ENCODE measurements around the gene PLOD3.
A peak's percentile ranks its signal among the peaks of the same experiment; 100 is the strongest.

PLOD3 gene

DNA sequence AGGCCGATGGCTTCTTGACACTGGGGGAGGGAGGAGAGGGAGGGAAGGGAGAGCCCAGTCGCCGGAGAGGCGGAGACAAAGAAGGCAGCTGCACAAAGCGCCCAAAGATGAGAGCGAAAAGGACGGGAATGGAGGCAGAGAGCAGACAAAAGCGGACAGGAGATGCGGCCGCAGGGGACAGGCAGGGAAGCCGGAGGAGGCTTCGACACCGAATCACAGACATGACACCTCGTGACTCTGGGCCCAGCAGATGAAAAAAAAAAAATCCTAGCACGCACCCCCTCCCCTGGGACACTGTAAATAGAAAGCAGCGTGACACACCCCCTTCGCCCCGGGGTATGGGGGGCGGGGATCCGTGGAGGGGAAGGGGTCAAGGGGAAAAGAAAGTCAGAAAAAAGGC lies 38.3 kb downstream of the PLOD3 start:
- no peak for TF ChIP-seq CTCF (IDR thresholded peaks at IDR 0.05; ENCODE audit: low read depth, low read length)
- H3K4me3 ChIP-seq (replicated peaks in 1 of 2; ENCODE audit: low read depth in 2 of 2, low read length in 2 of 2): no peak overlapping the region
- no peak for DNase-seq (ENCODE audit: low read depth in 2 of 2)

DNA sequence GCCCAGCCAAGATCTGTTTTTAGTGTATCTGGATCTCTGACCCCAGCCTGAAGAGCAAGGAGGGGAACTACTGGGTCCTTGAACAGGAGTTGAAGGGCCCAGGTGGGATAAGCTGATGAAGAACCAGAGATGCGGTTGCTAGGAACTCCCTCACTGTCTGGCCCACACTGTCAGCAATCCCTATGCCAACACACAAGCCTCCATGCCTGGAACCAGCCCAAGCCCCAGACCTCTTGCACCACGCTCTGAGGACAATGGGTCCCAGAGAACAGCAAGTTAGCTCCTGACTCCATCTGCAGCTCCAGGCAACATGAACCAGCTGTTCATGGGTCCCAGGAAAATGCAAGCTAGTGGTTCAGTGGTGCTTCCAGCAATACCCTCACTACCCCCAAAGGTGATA lies 39.7 kb downstream of the PLOD3 start:
- no peak for TF ChIP-seq CTCF (IDR thresholded peaks at IDR 0.05; ENCODE audit: low read depth, low read length)
- peak; percentile 33 to 56 for DNase-seq (ENCODE audit: low read depth in 2 of 2)
- no peak overlapping the region for H3K4me3 ChIP-seq (replicated peaks in 1 of 2; ENCODE audit: low read depth in 2 of 2, low read length in 2 of 2)

DNA sequence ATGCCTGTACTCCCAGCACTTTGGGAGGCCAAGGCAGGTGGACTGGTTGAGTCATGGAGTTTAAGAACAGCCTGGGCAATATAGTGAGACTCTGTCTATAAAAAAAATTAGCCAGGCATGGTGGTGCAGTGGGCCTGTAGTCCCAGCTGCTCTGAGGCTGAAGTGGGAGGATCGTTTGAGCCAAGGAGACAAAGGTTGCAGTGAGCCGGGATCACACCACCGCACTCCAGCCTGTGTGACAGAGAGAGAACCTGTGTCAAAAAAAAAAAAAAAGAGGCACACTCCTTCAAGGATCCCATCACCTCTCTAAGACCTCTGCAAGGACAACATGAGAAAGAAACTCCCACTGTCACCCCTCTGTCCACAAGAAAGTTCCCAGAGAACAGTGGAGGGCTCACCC lies 41.7 kb downstream of the PLOD3 start:
- no peak overlapping the region for H3K4me3 ChIP-seq (replicated peaks in 1 of 2; ENCODE audit: low read depth in 2 of 2, low read length in 2 of 2)
- TF ChIP-seq CTCF (IDR thresholded peaks at IDR 0.05; ENCODE audit: low read depth, low read length): no peak

GRCh38 chr7:101174322-101174854 lies 43.0 kb downstream of the PLOD3 start:
- no peak for TF ChIP-seq CTCF (IDR thresholded peaks at IDR 0.05; ENCODE audit: low read depth, low read length)
- no peak overlapping the region for H3K4me3 ChIP-seq (replicated peaks in 1 of 2; ENCODE audit: low read depth in 2 of 2, low read length in 2 of 2)
- no peak for DNase-seq (ENCODE audit: low read depth in 2 of 2)

More for the DNA sequence above, 41.7 kb downstream of the PLOD3 start:
- DNase-seq (ENCODE audit: low read depth in 2 of 2): no peak

DNA sequence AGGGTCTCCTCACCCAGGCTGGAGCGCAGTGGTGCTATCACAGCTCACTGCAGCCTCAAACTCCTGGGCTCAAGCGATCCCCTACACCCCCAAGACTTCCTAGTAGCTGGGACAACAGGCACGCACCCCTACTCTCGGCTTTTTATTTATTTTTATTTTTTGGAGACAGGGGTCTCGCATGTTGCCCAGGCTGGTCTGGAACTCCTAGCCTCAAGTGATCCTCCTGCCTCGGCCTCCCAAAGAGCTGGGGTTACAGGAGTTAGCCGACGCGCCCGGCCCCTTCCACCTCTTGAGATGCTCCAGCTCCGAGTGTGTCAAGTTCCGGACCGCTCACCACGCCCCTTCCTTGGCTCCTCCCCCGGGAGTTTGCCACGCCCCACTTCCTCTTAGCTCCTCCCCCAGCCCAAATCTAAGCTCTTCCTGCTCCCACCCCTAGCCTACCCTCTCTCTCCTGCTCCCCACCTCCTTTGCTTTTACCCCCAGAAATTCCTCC lies 43.6 kb downstream of the PLOD3 start:
- H3K4me3 ChIP-seq (replicated peaks in 1 of 2; ENCODE audit: low read depth in 2 of 2, low read length in 2 of 2): peak overlapping the region in 1 of 2 donors; percentile 4
- peak; percentile 40 to 71 for DNase-seq (ENCODE audit: low read depth in 2 of 2)
- no peak for TF ChIP-seq CTCF (IDR thresholded peaks at IDR 0.05; ENCODE audit: low read depth, low read length)

DNA sequence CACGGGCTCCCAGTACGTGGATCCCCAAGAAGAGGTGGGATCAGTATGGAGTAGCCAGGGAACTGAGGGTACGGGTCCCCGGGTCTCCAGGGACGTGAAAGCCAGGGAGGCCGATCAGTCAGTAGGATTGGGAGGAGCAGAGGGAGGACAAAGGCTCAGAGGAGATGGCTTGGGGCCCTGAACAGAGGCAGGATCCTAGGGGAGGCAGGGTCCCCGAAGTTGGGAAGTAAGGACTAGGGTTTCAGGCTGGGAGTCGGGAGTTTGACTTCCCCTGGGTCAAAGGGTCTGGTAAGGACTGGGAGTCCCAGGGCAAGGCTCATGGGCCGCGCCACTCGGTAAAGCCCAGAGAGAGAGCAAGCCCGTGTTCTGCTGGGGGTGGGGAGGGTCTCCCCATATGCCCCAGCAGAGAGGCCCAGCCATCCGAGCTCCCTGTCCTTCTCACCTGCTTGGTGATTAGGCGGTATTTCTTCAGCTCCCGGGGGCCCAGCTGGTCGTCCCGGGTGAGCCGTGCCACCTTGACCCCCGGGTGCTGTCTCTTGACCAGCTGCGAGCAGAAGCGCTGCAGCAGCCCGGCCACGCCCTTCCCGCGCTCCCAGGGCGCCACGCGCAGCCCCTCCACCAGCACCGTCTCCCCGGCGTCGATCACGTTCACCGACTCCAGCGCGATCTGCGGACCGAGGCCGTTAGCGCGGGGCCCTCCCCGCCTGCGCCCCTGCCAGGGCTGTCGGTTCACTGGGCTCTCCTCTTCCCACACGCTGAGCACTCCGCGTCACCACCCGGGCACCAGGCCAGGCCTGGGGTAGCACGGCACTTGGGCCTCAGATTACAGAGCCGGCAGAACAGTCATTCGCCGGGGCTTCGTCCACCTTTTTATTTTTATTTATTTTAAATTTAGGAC lies 44.3 kb downstream of the PLOD3 start:
- DNase-seq (ENCODE audit: low read depth in 2 of 2): peak; percentile 72 to 78
- peak overlapping the region in 1 of 2 donors; percentile 10 for H3K4me3 ChIP-seq (replicated peaks in 1 of 2; ENCODE audit: low read depth in 2 of 2, low read length in 2 of 2)
- no peak for TF ChIP-seq CTCF (IDR thresholded peaks at IDR 0.05; ENCODE audit: low read depth, low read length)

Measured in cardiac fibroblast (primary cell).